OCI-LY3 (cell line): ENCODE results near the gene TMPRSS3.

Experiments used
- H2AFZ ChIP-seq: fragments of 200-600, 300-600 bp; shearing (Covaris generic); 2 replicates; pipeline ENCODE4 v1.6.0; 2014; ENCODE audit warnings: antibody characterized with exemption, low read depth, low read length
- H3K27ac ChIP-seq: fragments of 200-600, 300-600 bp; sonication (generic); 2 replicates; pipeline ENCODE4 v1.5.1; 2014; ENCODE audit warnings: mild to moderate bottlenecking, low read length, moderate library complexity, mixed read lengths
- H3K27me3 ChIP-seq: fragments of 200-600, 300-600 bp; sonication (generic); 2 replicates; pipeline ENCODE4 v1.6.1; 2014; ENCODE audit warnings: low read depth, low read length, mixed read lengths
- H3K36me3 ChIP-seq: fragments of 200-600, 300-600 bp; sonication (generic); replicated peaks from 2 replicates; pipeline ENCODE3; 2014; ENCODE audit warnings: low read depth, low read length, mixed read lengths
- H3K4me1 ChIP-seq: fragments of 300-600, 200-600 bp; sonication (generic); 2 replicates; pipeline ENCODE4 v1.6.1; 2014; ENCODE audit warnings: low read length, mixed read lengths
- H3K4me2 ChIP-seq: fragments of 200-600, 300-600 bp; sonication (generic); 2 replicates; pipeline ENCODE4 v1.6.1; 2014; ENCODE audit warnings: low read length, mixed read lengths
- H3K4me3 ChIP-seq: fragments of 300-600, 200-600 bp; sonication (generic); 2 replicates; pipeline ENCODE4 v1.5.1; 2014; ENCODE audit warnings: antibody characterized with exemption, mild to moderate bottlenecking, low read length, moderate library complexity
- H3K79me2 ChIP-seq: fragments of 300-600, 200-600 bp; shearing (Covaris generic); 2 replicates; pipeline ENCODE4 v1.6.1; 2014; ENCODE audit warnings: mild to moderate bottlenecking, low read length, mixed read lengths
- H3K9ac ChIP-seq: fragments of 300-600, 200-600 bp; shearing (Covaris generic); 2 replicates; pipeline ENCODE4 v1.6.0; 2014; ENCODE audit warnings: mild to moderate bottlenecking, low read length, moderate library complexity
- H3K9me3 ChIP-seq: fragments of 200-600, 300-600 bp; shearing (Covaris generic); 2 replicates; pipeline ENCODE4 v1.6.1; 2014; ENCODE audit warnings: low read length, mixed read lengths; ENCODE audit not compliant: insufficient read depth
- H4K20me1 ChIP-seq: fragments of 200-600, 300-600 bp; sonication (generic); 2 replicates; pipeline ENCODE4 v1.6.1; 2016; ENCODE audit warnings: low read length, mixed read lengths; ENCODE audit not compliant: insufficient read depth
- EZH2phosphoT487 ChIP-seq: fragments of 200-600 bp; shearing (Covaris generic); IDR thresholded peaks from 2 replicates; pipeline ENCODE4 v1.6.1; 2018; ENCODE audit warnings: antibody characterized with exemption, mixed run types, low read depth
- TF ChIP-seq, protein P1 (sequence below): fragments of 200-600, 300-600 bp; sonication (generic); IDR thresholded peaks from 2 replicates; pipeline ENCODE4 v1.5.1; 2014; ENCODE audit warnings: antibody characterized with exemption, low read length, low read depth

Gene TMPRSS3

DNA sequence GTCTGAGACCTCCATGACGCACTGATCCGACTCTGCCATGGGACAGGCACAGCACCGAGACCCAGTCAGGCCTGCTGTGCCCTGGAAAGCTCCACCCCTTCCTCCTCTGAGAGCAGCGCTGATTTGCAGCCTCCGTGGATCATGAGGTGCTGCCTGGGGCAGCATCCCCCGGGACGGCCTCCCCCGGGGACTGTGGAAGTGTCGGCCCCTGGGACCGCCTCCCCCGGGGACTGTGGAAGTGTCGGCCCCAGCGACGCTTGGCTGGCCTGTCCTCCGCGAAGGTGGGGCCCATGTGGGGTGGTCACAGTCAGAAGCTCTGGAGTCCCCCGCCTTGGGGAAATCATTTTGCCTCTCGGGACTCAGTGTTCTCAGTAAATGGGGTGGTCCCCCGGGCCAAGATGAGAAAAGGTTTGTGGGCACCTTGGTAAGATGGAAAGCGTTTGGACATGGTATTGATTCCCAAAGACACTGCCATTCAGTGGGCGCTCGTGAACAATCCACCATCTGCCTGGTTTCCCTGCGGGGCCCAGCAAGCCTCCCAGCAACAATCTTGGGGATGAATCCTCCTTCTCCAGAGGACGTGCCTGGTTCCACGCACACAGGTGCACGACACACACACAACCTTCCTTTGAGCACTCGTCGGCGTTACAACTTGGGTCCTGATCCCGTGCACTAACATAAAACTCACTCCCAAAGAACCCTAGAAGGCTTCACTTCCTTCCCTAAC, 48.1 kb downstream of the TMPRSS3 start:
- no peaks in the 10 kb centered on the region for H3K27me3 ChIP-seq
- no peak for TF ChIP-seq EZH2phosphoT487
- TF ChIP-seq, protein P1, sequence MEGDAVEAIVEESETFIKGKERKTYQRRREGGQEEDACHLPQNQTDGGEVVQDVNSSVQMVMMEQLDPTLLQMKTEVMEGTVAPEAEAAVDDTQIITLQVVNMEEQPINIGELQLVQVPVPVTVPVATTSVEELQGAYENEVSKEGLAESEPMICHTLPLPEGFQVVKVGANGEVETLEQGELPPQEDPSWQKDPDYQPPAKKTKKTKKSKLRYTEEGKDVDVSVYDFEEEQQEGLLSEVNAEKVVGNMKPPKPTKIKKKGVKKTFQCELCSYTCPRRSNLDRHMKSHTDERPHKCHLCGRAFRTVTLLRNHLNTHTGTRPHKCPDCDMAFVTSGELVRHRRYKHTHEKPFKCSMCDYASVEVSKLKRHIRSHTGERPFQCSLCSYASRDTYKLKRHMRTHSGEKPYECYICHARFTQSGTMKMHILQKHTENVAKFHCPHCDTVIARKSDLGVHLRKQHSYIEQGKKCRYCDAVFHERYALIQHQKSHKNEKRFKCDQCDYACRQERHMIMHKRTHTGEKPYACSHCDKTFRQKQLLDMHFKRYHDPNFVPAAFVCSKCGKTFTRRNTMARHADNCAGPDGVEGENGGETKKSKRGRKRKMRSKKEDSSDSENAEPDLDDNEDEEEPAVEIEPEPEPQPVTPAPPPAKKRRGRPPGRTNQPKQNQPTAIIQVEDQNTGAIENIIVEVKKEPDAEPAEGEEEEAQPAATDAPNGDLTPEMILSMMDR, result no peak
- no peaks in the 10 kb centered on the region for H3K36me3 ChIP-seq

DNA sequence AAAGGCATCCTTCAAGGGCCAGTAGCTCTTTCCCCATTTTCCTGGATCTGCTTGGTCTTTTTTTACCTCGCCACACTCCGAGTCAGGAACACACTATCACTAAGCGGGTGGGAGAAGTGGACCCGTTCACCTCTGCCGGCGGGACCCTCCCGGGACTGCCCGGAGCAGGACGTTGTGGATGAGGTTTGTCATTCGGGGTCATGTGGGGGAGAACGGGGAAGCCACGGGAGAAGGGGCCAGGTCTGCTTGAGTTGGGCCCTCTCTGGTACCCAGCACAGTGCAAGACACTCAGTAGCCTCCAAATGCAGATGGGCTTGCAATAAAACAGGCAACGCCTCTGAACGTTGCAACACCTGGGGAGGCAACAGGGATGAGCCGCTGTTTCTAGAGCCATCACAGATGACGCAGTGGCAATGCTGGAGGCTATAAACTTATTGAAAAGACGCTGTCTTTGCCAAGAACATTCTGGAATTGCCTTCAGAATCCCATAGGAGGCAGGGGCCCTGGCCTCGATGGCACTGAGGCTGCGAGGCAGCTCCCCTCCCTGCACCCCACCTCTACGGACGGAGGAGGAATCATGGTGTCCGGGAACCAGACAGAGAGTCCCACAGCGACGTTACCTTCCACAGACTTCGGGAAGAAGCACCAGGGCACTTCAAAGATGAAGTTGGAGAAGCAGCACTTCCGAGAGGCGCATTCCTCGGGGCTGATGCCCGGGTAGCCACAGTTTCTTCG, 48.8 kb downstream of the TMPRSS3 start:
- H3K27me3 ChIP-seq, result no peaks in the 10 kb centered on the region
- H3K4me3 ChIP-seq, result no peak overlapping the region
- no peak overlapping the region for H2AFZ ChIP-seq
- no peaks in the 10 kb centered on the region for H3K79me2 ChIP-seq
- H3K4me2 ChIP-seq, result no peak overlapping the region
- no peaks in the 10 kb centered on the region for H3K9me3 ChIP-seq
- no peaks in the 10 kb centered on the region for H3K36me3 ChIP-seq
- no peak for TF ChIP-seq EZH2phosphoT487
- TF ChIP-seq, protein P1, result no peak
- H4K20me1 ChIP-seq, result no peaks in the 10 kb centered on the region
- no peak overlapping the region for H3K9ac ChIP-seq
- no peaks in the 10 kb centered on the region for H3K4me1 ChIP-seq
- no peak overlapping the region for H3K27ac ChIP-seq

More for the DNA sequence above, 48.1 kb downstream of the TMPRSS3 start:
- H3K4me2 ChIP-seq, result no peak overlapping the region
- no peaks in the 10 kb centered on the region for H3K79me2 ChIP-seq
- no peak overlapping the region for H3K9ac ChIP-seq
- H2AFZ ChIP-seq, result no peak overlapping the region
- no peak overlapping the region for H3K4me3 ChIP-seq
- peaks cover 3% of the 10 kb centered on the region; the same call in 1 of the 2 replicates for H3K4me1 ChIP-seq
- H3K9me3 ChIP-seq, result no peaks in the 10 kb centered on the region
- no peaks in the 10 kb centered on the region for H4K20me1 ChIP-seq
- no peak overlapping the region for H3K27ac ChIP-seq

DNA sequence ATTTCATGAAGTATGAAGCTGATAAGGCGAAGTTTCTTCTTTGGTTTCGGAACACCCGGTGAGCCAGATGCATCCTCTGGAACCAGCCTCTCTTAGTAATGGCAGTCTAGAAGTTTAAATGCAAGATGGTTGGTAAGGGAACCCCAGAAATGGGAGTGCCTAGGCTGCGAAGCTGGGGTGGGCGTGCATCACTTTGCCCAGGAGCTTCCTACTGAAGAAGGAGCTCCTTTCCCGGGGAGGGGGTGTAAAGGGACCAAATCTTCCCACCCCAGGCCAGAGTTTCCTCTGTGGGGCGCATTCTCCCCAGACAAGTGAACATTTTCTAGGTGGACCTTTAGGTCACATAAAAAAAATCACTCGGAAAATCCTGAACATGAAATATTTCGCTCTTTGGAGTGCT, 49.4 kb downstream of the TMPRSS3 start:
- no peak overlapping the region for H2AFZ ChIP-seq
- H3K27me3 ChIP-seq, result no peaks in the 10 kb centered on the region
- H3K9me3 ChIP-seq, result no peaks in the 10 kb centered on the region
- TF ChIP-seq, protein P1, result no peak
- no peak for TF ChIP-seq EZH2phosphoT487
- H3K79me2 ChIP-seq, result no peaks in the 10 kb centered on the region
- H3K4me1 ChIP-seq, result no peaks in the 10 kb centered on the region
- no peak overlapping the region for H3K4me2 ChIP-seq
- H3K36me3 ChIP-seq, result no peaks in the 10 kb centered on the region
- no peak overlapping the region for H3K9ac ChIP-seq
- H3K4me3 ChIP-seq, result no peak overlapping the region
- H3K27ac ChIP-seq, result no peak overlapping the region
- no peaks in the 10 kb centered on the region for H4K20me1 ChIP-seq

DNA sequence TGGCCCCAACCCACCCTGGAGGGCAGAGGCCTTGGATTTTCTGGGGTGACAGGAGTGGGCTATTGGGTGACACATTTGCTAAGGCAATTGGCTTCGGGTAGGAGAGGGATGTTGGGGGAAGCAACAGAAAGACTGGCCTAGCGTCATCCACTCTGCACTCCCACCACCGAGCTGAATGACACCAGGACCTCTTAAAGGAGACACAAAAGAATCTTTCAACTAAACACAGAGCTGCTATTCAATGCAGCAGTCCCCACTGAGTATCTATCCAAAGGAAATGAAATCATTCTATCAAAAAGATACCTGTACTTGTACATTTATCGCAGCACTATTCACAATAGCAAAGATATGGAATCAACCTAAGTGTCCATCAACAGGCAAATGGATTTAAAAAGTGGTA, 51.2 kb downstream of the TMPRSS3 start:
- Histone ChIP-seq H3K4me2 (no peak overlapping the region), H3K4me3 (no peak overlapping the region), H3K4me1 (peaks cover under 1% of the 10 kb centered on the region; the same call in 1 of the 2 replicates), H4K20me1 (no peaks in the 10 kb centered on the region), H3K36me3 (no peaks in the 10 kb centered on the region), H3K27ac (no peak overlapping the region), H3K27me3 (no peaks in the 10 kb centered on the region), H2AFZ (no peak overlapping the region), H3K79me2 (no peaks in the 10 kb centered on the region), H3K9me3 (no peaks in the 10 kb centered on the region), H3K9ac (no peak overlapping the region)
- TF ChIP-seq EZH2phosphoT487, result no peak
- TF ChIP-seq, protein P1, result no peak
